GM21786 (cell line): ENCODE data around the gene ATP5F1E.
"Not testable (repeated sequence)": the region's sequence is repeated elsewhere in the genome, so short reads cannot be mapped to it uniquely, and the experiment has no call there.

Experiments used
- ATAC-seq: cut with Tn5 transposase; IDR thresholded peaks from one replicate; pipeline ENCODE4 v1.9.1; 2021; ENCODE audit not compliant: unreplicated experiment

ATP5F1E gene

GRCh38 chr20:59022754-59023153 is 9.4 kb downstream of the ATP5F1E start:
- ATAC-seq = no peak

GRCh38 chr20:59020938-59021551 is 11.1 kb downstream of the ATP5F1E start:
- no peak for ATAC-seq

- no peak for ATAC-seq
Measured at GRCh38 chr20:59019217-59019616, 12.9 kb downstream of the ATP5F1E start, which contains the start of gene TUBB1. TSS of gene TUBB1 (plus strand) at chr20:59019429. CDS start at chr20:59019523, 94 bp downstream.

GRCh38 chr20:59018817-59019216 is 13.3 kb downstream of the ATP5F1E start:
- no peak for ATAC-seq

- ATAC-seq = no peak
Measured at GRCh38 chr20:59017493-59018231, 14.5 kb downstream of the ATP5F1E start.

GRCh38 chr20:59016795-59017492 is 15.2 kb downstream of the ATP5F1E start:
- no peak for ATAC-seq

GRCh38 chr20:59015812-59016711 is 16.1 kb downstream of the ATP5F1E start:
- ATAC-seq = no peak

GRCh38 chr20:59015411-59015810 is 16.7 kb downstream of the ATP5F1E start:
- ATAC-seq = no peak

GRCh38 chr20:59014680-59015389 is 17.3 kb downstream of the ATP5F1E start:
- no peak for ATAC-seq

GRCh38 chr20:59013959-59014608 is 18.1 kb downstream of the ATP5F1E start:
- no peak for ATAC-seq

- no peak for ATAC-seq
Measured at GRCh38 chr20:59013031-59013951, 18.8 kb downstream of the ATP5F1E start.

GRCh38 chr20:59011874-59012157 is 20.3 kb downstream of the ATP5F1E start:
- not testable (repeated sequence) for ATAC-seq

GRCh38 chr20:59010995-59011873 is 20.9 kb downstream of the ATP5F1E start:
- ATAC-seq = no peak

GRCh38 chr20:59010321-59010994 is 21.7 kb downstream of the ATP5F1E start:
- no peak for ATAC-seq

- ATAC-seq = no peak
Measured at GRCh38 chr20:59008715-59009336, 23.3 kb downstream of the ATP5F1E start.

- ATAC-seq = peak; percentile 31
Measured at GRCh38 chr20:59007665-59008511, 24.2 kb downstream of the ATP5F1E start.
